ENCODE data around the gene NOPCHAP1.
"Not testable (repeated sequence)": the region's sequence is repeated elsewhere in the genome, so short reads cannot be mapped to it uniquely, and the experiment has no call there.

The NOPCHAP1 gene

GRCh38 chr12:104964856-104965205, 21.3 kb upstream of the NOPCHAP1 start:
- DNase-seq (ENCODE audit: low spot score): no peak

- no peak for DNase-seq (ENCODE audit: low spot score)
These were observed 19.4 kb upstream of the NOPCHAP1 start for GRCh38 chr12:104966677-104967076.

- no peak for DNase-seq (ENCODE audit: low spot score)
These were observed 16.8 kb upstream of the NOPCHAP1 start for GRCh38 chr12:104969343-104969742.

GRCh38 chr12:104971306-104971705, 14.8 kb upstream of the NOPCHAP1 start:
- DNase-seq (ENCODE audit: low spot score): no peak

GRCh38 chr12:104973250-104973649, 12.9 kb upstream of the NOPCHAP1 start:
- DNase-seq (ENCODE audit: low spot score): no peak

- peak; percentile 45 for DNase-seq (ENCODE audit: low spot score)
These were observed 11.4 kb upstream of the NOPCHAP1 start for GRCh38 chr12:104974626-104975290.

GRCh38 chr12:104975587-104976343, 10.4 kb upstream of the NOPCHAP1 start:
- no peak for DNase-seq (ENCODE audit: low spot score)

GRCh38 chr12:104976703-104977102, 9.4 kb upstream of the NOPCHAP1 start:
- DNase-seq (ENCODE audit: low spot score): no peak

- not testable (repeated sequence) for DNase-seq (ENCODE audit: low spot score)
These were observed 8.4 kb upstream of the NOPCHAP1 start for GRCh38 chr12:104977688-104978087.

GRCh38 chr12:104985206-104985605, 910 bp upstream of the NOPCHAP1 start:
- peak; percentile 26 for DNase-seq (ENCODE audit: low spot score)

- no peak for DNase-seq (ENCODE audit: low spot score)
These were observed 4.8 kb downstream of the NOPCHAP1 start for GRCh38 chr12:104990950-104991349.

- no peak for DNase-seq (ENCODE audit: low spot score)
These were observed 5.5 kb downstream of the NOPCHAP1 start for GRCh38 chr12:104991565-104992128.

GRCh38 chr12:104994336-104994735, 8.2 kb downstream of the NOPCHAP1 start:
- DNase-seq (ENCODE audit: low spot score): no peak

- DNase-seq (ENCODE audit: low spot score): no peak
These were observed 11.4 kb downstream of the NOPCHAP1 start for GRCh38 chr12:104997541-104997940.

GRCh38 chr12:104998423-104999346, 12.6 kb downstream of the NOPCHAP1 start:
- no peak for DNase-seq (ENCODE audit: low spot score)

GRCh38 chr12:104999347-104999685, 13.2 kb downstream of the NOPCHAP1 start:
- DNase-seq (ENCODE audit: low spot score): no peak

GRCh38 chr12:105001476-105001875, 15.4 kb downstream of the NOPCHAP1 start:
- DNase-seq (ENCODE audit: low spot score): no peak

GRCh38 chr12:105013892-105014291, 27.8 kb downstream of the NOPCHAP1 start:
- peak; percentile 34 for DNase-seq (ENCODE audit: low spot score)

- no peak for DNase-seq (ENCODE audit: low spot score)
These were observed 28.5 kb downstream of the NOPCHAP1 start for GRCh38 chr12:105014603-105015002.

GRCh38 chr12:105015543-105015942, 29.4 kb downstream of the NOPCHAP1 start:
- no peak for DNase-seq (ENCODE audit: low spot score)

GRCh38 chr12:105018012-105018411, 31.9 kb downstream of the NOPCHAP1 start:
- DNase-seq (ENCODE audit: low spot score): peak; percentile 45

- DNase-seq (ENCODE audit: low spot score): no peak
These were observed 32.7 kb downstream of the NOPCHAP1 start for GRCh38 chr12:105018776-105019175.
